COLO829 (cell line): Measurements from ENCODE around the gene KRT7.
"Not testable (repeated sequence)": the region's sequence is repeated elsewhere in the genome, so short reads cannot be mapped to it uniquely, and the experiment has no call there.

Experiments used
- DNase-seq: peaks from one replicate; pipeline ENCODE4 v3.0.0; 2012; ENCODE audit warnings: low spot score

KRT7 gene

DNA sequence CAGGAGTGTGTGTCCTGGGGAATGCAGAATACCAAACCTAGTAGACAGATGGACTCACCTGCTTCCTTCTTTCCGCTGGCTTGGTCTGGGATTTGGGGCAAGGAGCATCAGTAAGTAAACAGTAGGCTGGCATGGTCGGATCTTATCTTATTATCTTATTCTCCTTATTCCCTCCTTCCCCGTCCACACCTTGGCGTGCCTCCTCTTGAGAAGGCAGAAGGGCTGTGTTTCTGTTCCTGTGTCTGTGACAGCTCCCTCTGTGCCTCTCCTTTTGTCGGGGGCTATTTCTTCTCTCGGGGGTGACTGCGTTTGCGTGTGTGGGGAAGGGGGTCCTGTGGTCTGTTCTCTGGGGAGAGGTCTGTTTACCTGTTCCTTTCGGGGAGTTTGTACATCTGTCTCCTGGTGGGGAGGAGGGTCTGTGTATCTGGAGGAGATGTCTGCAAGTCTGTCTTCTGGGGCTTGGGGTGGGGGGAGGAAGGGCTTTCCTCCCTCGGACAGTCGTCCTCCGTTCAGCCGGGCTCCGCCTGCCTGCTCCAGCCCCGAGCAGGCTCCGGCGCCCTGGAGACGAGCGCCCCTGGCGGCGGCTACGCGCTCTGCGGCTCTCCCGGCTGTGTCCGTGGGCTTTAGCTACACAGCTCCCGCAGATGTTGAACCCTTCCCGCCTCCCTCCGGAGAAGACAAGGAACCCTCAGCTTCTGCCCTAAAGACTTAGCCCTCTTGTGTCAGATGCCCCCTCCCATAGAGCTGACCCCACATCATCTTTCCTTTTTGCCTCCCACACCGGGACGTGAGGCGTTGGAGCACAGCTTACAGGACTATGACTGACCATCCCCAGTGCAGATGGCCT, 45.8 kb downstream of the KRT7 start:
- DNase-seq: peak; percentile 69

DNA sequence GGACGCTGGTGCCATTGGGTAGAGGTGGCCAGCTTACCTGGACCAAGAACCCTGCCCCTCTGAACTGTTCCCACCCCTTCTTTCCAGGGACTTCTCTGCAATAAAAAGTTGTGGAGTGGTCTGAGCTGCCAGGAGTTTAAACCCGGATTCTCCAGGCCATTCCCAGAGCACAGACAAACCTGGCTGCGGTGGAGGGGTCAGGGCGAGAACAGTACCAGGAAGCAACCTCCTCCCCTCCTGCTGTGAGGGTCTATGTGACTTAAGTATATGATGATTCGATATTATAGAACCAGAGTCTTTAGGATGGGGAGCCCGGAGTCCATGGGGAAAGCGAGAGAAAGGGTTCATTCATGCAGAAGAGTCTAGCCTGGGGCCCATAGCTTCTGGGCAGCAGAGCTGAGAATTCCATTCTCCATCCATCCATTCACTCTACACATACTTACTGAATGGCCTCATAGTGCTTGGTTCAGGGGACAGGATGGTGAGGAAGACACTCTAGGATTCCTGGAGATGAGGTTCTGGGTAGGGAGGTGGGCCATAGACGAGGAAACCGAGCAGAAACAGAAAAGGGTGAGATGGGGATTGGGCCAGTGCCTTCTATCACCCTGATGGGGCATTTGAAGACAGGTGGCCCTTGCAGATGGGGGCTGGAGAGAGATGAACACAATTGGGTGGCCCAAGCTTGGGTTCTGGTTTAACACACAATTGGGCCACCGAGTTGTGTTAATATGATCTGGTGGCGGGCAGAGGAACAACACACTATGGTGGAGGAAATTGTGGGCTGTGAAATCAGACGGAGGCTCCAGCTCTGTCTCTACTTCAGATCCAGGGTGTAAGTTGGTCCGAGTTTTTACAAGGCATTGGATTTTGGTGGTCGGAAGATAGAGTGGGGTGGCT, 46.6 kb downstream of the KRT7 start:
- DNase-seq: no peak

- DNase-seq: no peak
Measured at GRCh38 chr12:52280319-52280795, 47.3 kb downstream of the KRT7 start.

DNA sequence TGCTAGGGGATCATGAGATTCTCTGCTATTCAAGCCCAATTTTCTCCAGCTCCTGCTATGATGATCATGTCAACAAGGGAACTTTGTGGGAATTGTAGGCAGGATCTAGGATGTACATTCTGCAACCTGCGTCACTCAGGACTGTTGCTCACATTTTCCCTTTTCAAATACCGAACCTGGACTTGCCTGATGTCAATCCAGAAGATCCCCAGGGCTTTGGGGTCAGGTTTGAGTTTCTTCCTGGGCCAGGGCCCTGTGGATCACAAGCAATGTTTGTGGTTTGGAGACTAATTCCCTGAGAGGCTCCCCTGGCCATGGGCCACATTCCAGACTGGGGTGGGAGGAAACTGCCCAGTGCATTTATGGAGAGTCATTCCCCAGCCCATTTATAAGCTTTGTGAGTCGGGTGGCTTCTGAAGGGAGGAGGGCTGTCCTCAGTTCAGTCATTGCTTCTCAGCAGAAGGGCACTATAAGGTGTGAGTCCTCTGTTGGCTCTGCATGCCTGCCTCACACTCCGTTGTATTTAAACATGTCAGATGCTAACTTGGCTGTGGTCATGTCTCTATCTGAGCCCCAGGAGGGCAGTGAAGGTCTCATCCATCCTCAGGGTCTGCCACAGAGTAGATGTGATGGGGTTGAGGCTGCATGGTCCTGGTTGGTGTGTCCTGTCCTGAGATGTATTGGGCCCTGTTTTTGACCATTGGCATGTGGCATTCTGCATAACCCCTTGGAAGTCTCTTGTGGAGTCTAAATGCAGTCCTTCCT, 47.9 kb downstream of the KRT7 start:
- peak; percentile 49 for DNase-seq

- no peak for DNase-seq
Measured at GRCh38 chr12:52284562-52285171, 51.6 kb downstream of the KRT7 start.

DNA sequence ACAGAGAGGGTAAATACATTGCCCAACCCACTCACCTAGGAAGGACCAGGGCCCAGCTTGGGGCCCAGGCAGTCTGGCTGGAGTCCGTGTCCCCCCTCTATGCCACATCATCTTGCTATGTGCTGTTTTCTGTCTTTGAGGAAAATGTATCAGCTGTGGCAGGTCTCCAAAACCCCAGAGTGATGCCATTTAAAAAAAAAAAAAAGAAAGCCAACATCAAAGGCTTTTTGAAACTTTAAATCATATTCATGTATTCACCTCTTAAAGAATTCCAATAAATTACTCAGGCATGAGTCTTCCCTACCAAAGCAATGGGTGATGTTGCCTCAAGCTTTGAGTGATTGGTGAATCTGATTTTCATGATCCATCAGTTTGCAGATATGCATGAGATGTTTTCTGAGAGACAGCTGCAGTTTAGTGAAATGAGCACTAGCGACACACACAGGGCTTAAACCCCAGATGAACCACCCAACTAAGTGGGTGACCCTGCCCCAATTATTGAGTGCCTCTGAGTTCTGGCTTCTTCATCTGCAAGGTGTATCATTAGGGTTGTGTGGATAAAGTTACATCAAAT, 52.2 kb downstream of the KRT7 start:
- no peak for DNase-seq

DNA sequence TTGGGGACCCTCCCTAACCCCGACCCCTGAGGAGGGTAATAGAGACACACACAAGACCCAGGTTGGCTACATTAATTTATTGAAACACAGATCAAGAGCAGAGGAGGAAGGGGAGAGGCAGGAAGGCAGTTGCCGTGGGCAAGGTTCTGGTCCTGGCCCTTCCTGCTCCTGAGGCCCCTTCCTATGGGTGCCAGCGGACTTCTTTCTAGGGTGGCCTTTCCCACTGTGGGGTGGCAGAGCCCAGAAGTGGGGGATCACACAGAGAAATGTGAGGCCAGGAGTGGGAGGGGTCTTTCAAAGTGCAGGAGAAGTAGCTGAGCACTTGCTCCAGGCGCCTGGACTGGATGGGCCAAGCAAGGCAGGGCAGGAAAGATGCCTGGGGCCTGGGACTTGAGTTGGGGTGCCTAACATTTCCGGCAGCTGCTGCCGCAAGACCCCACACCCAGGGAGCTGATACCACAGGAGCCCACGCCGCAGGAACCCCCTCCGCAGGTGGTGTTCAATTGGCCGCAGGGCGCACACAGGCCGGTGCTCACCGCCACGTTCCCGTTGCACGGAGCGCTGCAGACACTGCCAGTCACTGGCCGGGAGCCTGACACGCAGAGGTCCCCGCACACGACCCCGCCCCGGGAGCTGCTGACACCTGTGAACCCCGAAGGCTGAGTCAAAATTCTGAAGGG, 52.9 kb downstream of the KRT7 start:
- no peak for DNase-seq

DNA sequence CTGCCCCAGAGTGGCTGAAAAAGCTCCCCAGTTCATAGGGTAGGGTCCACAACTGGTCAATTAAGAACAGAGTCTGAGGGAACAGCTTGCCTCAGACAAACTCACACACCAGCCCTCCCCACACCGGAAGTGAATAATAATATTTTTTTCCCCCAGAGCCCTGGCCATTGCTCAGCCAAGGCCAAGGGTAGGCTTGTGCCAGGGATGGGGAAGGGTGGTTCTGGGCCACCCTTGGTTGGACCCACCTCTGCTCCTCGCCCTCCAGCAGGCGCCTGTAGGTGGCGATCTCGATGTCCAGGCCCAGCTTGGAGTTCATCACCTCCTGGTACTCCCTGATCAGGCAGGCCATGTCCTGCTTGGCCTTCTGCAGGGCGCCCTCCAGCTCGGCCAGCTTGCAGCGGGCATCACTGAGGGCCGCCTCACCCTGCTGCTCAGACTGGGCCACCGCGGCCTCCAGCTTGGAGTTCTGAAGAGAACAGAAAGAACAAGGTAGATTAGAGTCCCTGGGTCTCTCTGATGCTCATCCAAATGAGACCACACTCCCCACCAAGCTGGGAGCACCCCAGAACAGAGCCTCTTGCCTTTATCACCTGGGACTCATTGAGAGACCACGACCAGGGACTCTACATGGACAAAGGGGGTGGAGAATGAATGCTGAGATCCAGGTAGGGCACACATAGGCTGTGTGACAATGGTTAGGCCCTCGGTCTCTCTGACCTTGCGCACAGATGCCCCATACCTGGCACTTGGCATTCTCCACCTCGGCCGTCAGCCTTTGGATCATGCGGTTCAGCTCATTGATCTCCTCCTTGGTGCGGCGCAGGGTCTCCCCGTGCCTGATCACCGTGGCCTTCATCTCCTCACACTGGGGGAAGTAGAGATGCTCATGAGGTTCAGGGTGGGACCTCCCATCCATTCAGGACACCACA, 54.1 kb downstream of the KRT7 start:
- DNase-seq: not testable (repeated sequence)

DNA sequence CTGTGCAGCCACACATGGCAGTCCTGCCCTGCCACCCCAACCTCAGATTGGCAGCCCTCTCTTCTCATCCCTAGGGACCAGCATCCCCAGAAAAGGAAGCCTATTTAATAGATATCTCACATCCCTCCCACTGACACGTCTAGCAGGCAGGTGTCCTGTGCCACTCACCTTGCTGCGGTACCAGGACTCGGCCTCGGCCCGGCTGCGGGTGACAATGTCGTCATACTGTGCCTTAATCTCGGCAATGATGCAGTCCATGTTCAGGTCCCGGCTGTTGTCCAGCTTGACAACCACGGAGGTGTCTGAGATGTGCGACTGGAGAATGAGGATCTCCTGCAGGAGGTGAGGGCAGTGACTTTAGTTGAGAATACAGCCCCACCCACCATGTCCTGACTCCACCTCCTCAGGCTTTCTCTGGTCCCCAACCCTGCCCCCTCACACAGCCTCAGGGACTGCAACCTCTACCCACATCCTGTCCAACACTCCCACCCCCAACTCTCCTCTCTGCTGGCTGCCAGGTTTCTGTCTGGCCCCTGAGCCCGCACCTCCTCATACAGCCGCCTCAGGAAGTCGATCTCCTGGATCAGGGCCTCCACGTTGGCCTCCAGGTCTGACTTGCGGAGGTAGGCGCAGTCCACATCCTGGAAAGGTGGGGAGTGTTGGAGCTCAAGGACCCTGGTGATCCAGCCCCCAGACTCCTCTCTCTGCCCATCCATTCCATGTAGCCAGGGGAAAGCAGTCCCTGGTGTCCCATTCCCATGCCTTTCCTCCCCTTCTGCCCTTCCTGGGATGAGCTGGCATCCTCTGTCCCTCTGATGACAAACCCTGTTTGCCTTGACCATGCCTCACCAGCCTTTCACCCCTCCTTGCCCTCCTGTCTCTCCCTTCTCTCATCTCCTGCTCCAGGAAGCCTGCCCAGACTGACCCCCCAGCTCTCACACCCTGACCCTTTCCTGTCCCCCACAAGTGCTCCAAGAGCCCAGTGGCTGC, 55.1 kb downstream of the KRT7 start:
- not testable (repeated sequence) for DNase-seq

GRCh38 chr12:52290483-52291134, 57.6 kb downstream of the KRT7 start:
- not testable (repeated sequence) for DNase-seq

GRCh38 chr12:52291267-52291935, 58.4 kb downstream of the KRT7 start, which contains the start of gene KRT81:
TSS of gene KRT81 (minus strand) at chr12:52291534. CDS start at chr12:52291465, 69 bp downstream.
- no peak for DNase-seq

GRCh38 chr12:52293926-52294325, 60.9 kb downstream of the KRT7 start:
- DNase-seq: no peak

DNA sequence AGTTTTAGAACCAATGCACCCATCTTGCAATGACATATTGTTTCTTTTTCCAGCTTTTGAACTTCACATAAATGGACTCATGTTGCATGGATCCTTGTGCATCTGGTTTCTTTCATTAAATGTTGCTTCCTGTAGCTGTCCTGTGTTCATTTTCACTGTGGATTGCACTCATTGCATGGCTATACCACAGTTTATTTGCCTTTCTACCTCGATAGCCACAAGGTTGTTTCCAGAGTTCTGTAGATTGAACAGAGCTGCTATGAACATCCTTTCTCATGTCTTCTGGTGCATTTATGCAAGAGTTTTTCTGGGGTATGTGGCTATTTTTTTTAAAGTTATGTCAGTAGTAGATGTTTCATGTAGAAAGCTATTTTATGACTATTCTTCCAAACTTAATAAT, 61.8 kb downstream of the KRT7 start:
- no peak for DNase-seq

- DNase-seq: no peak
Measured at GRCh38 chr12:52295663-52296062, 62.6 kb downstream of the KRT7 start.

DNA sequence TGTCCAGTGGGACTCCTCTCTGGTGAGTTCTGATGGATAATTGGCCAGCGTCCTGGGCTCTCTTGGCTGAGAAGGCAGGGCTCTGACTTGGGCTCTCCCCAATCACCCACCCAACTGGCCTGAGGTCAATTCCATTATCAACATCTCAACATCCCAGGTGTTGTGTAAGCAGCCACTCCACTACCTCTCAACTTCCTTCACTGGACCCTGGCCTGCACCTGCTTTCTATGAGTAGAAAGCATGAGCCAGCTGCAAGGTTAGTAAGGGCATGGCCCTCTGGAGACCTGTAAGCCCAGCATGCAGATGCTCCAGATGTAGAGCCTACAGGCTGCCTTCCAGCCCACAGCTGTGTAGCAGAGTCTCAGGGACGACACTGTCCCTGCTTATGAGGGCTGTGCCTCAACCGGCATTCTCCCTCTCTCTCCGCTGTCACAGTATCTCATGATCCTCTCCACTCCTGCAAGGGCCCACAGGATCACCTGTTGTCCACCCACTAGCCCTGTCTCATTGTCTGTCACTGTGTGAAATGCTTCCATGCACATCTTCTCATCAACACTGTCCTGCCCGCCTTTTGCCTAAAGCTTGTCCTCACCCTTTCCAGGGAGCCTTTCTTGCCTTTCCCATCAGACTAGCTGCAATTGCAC, 63.7 kb downstream of the KRT7 start:
- no peak for DNase-seq
